HG02943 (cell line): Measurements from ENCODE around the gene PNP.
"Not testable (repeated sequence)": the region's sequence is repeated elsewhere in the genome, so short reads cannot be mapped to it uniquely, and the experiment has no call there.

Source experiments
- ATAC-seq: cut with Tn5 transposase; IDR thresholded peaks from one replicate; pipeline ENCODE4 v1.9.1; 2021; ENCODE audit warnings: mild to moderate bottlenecking, low read depth, moderate library complexity; ENCODE audit not compliant: unreplicated experiment

Gene PNP

GRCh38 chr14:20489093-20489994, 20.1 kb downstream of the PNP start:
- ATAC-seq: no peak

GRCh38 chr14:20490563-20490962, 21.4 kb downstream of the PNP start:
- no peak for ATAC-seq

DNA sequence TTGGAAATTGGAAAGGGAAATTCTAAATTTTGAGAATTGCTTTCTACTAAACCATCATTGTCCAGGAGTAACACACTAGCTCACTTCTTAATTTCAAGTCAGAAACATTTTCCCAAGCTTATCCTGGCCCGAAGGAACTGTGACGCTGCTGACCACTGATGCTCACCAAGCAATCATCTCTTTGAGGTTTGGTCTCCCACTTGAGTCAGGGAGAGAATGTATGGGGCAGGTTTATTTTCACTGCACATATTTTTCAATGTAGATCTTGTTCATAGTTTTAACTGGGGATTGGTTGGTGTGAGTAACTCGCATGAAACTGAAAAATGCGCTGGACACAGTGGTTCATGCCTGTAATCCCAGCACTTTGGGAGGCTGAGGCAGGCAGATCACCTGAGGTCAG, 23.3 kb downstream of the PNP start:
- ATAC-seq: no peak

- no peak for ATAC-seq
Observed at GRCh38 chr14:20493634-20494033, 24.4 kb downstream of the PNP start.

DNA sequence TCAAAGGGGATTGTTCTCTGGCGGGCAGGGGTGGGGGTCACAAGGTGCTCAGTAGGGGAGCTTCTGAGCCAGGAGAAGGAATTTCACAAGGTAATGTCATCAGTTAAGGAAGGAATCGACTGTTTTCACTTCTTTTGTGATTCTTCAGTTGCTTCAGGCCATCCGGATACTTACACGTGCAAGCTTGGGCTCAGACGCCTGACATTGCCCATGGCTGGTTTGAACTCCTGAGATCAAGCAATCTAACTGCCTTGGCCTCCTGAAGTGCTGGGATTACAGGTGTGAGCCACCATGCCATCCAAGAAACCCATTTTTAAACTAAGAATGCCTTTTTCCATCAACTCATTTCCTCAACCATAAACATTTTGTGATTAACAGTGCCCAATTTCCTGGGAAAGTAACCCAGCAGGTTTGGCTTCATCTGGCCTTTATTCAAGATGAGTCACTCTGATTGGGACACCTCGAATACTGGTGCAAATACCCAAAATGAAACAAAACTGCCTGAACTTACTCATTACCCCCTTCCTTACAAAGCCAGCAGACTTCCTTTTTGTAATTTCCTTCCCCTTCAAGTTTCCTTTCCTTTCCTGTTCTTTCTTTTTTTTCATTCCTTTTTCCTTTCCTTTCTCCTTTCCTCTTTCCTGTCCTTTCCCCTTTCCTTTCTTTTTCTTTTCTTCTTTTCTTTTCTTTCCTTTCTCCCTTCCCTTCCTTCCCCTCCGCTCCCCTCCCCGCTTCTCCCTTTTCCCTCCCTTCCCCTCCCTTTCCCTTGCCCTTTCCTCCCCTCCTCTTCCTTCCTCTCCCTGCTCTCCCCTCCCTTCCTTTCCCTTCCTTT, 25.9 kb downstream of the PNP start:
- ATAC-seq: no peak

GRCh38 chr14:20498622-20499021, 29.4 kb downstream of the PNP start:
- ATAC-seq: no peak

DNA sequence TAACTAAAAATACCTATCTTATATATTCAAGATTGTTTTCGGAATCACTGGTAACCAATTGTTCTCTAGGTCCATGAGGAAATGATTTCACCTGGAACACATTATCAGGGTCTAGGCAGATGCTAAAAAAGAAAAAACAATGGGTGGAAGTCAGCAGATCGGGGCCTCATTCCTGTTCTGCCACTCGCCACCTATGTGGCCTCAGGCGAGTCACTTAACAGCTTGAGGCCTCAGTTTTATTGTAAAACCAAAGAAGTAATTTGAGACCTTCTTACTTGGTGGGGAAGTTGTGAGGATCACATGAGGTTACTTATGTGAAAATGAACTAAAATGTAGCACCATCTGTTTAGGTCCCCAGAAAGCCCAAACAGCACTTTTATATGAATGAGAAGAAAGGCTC, 29.9 kb downstream of the PNP start:
- ATAC-seq: no peak

- ATAC-seq: no peak
Observed at GRCh38 chr14:20499881-20500280, 30.7 kb downstream of the PNP start.

DNA sequence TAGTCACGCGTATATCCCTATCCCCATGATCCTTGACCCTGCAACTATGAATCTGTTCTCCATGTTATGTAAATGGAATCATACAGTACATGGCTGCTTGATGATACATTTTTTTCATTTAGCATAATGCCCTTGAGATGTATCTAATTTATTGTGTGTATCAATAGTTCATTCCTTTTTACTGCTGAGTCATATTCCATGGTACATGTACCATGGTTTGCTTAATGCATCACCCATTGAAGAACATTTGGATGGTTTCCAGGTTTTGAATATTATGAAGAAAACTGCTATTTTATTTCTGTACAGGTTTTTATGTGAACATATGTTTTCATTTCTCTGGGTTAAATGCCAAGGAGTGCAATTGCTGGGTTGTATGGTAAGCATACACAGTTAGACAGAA, 32.1 kb downstream of the PNP start:
- ATAC-seq: no peak

DNA sequence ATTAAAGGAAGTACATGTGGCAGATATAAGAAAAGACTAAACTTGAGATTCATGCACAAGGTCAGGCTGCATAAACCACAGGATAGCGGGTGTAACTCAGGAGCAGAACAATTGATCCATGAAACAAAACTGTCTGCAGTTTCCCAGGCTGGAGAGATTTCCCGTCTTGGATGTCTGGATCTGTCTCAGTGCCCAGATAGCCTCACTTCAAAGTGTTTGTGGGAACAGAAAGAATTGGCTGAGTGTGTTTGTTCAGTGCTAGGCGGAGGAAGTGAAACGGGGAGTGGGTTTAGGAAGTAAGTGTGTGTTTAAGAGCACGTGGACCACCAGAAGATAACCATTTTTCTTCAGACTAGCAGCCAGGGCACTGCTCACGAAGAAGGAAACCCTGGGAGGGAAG, 34.7 kb downstream of the PNP start:
- no peak for ATAC-seq

GRCh38 chr14:20506276-20506675, 37.1 kb downstream of the PNP start:
- ATAC-seq: not testable (repeated sequence)

- ATAC-seq: not testable (repeated sequence)
Observed at GRCh38 chr14:20506752-20507151, 37.5 kb downstream of the PNP start.

DNA sequence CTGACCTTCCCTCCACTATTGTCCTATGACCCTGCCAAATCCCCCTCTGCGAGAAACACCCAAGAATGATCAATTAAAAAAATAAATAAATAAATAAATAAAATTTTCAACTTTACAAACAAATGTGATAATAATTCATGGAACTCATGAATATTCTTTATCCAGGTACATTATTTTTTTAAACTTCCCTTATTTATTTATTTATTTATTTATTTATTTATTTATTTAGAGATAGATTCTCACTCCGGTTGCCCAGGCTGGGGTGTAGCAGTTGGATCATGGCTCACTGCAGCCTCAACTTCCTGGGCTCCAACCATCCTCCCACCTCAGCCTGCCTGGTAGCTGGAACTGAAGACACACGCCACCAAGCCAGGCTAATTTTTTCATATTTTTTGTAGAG, 38.3 kb downstream of the PNP start:
- ATAC-seq: not testable (repeated sequence)

GRCh38 chr14:20508367-20508766, 39.2 kb downstream of the PNP start:
- no peak for ATAC-seq

- no peak for ATAC-seq
Observed at GRCh38 chr14:20512177-20512905, 43.1 kb downstream of the PNP start.

GRCh38 chr14:20515846-20516245, 46.6 kb downstream of the PNP start:
- no peak for ATAC-seq

DNA sequence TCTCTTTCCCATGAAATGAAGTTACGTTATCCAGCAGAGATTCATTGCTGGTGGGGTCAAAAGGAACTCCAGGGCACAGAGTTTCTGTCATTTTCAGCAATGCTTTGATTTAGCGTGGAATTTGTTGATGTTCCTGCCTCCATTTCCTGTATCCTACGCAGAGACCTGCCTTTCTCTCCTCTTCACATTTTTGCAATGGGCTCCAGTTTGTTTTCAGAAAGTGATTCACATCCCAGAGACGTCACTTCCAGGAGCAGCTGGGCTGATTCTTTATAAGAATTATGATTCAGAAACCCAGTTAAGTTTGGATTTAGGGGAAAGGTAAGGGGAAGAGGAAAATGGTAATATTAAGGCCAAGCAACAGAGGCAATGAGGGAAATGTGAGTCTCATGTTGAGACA, 47.7 kb downstream of the PNP start:
- ATAC-seq: no peak

DNA sequence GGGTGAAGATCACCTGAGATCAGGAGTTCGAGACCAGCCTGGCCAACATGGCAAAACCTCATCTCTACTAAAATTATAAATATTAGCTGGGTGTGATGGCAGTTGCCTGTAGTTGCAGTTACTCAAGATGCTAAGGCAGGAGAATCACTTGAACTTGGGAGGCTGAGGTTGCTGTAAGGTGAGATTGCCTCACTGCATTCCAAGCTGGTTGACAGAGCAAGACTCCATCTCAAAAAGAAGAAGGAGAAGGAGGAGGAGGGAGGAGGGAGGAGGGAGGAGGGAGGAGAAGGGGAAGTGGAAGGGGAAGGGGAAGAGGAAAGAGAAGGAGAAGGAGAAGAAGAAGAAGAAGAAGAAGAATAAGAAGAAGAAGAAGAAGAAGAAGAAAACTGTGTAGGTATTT, 53.1 kb downstream of the PNP start:
- no peak for ATAC-seq

DNA sequence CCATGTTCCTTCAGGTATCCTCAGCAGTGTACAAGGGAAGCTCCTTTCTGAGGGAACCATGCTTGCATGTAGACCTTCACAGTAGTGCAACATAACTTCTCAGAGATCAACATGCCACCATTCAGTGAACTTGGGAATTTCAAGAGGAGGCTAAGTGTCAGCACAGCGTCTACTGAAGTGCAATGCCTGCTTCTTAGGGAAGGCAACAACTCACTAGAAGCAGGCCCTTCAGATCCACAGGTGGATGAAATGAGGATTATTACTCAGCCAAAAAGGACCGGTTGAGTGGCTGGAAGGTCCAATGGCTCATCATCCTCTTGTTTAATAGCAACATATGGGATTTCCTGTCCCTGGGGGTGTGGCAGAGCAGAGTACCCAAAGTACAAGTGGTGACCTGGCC, 54.8 kb downstream of the PNP start:
- no peak for ATAC-seq
